ENCODE results near the gene TRAP1.

DNA sequence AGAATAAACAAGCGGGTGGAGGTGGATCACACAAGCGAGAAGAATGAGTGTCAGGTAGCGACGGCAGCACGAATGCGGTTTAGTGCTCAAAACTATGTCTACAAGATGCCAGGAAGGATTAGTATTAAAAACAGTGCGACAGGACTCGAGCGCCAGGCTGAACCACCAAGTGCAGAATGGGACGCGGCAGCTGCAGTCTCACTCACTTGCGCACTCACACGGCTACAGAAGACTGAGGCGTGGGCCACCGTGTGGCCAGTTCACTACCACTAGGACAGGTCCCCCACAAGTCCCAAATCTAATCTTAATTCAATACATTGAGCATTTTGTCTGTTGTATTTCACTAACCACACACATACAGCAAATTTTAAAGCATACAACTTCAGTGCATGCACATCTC lies 35.7 kb upstream of the TRAP1 start:
- TF ChIP-seq GATA1 (IDR thresholded peaks at IDR 0.05; ENCODE audit: low read depth, low read length), result no peak
- TF ChIP-seq POLR2A (IDR thresholded peaks at IDR 0.05; ENCODE audit: low read length), result no peak

All from erythroblast (primary cell).